Measurements from ENCODE around the gene LTB.

LTB gene

DNA sequence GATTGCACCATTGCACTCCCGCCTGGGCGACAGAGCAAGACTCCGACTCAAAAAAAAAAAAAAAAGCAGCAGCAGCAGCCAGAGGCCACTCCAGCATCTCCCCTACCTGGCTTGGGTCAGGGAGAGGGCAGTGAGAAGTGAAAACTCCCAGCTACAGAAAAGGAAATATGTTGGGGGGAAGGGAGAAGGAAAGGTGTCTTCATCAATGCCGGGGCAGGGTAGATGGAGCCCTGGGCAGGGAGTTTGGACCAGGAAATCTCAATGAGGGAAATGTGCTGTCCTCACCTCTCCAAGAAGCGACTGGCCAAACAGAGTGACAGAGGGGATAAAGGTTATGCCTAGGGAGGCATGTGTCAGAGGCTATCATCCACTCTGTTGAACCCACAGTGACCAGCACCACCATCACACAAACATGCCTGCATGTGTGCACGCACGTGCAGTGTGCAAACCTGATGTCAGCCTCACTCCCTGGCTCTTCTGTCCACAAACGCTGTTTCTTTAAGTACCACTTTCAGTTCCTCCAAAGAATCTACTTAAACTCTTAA, 31.9 kb upstream of the LTB start:
- no peaks in the 10 kb centered on the region for H3K27me3 ChIP-seq (ENCODE audit: insufficient read depth, poor library complexity, severe bottlenecking)
- TF ChIP-seq POLR2AphosphoS5 (IDR thresholded peaks at IDR 0.05; ENCODE audit: low read depth) (no peak), GABPA (IDR thresholded peaks at IDR 0.05; ENCODE audit: low read depth) (no peak), SPI1 (IDR thresholded peaks at IDR 0.05; ENCODE audit: borderline replicate concordance, low read depth) (no peak), REST (IDR thresholded peaks at IDR 0.05; ENCODE audit: insufficient replicate concordance, low read depth) (no peak)
- TF ChIP-seq, protein P1, sequence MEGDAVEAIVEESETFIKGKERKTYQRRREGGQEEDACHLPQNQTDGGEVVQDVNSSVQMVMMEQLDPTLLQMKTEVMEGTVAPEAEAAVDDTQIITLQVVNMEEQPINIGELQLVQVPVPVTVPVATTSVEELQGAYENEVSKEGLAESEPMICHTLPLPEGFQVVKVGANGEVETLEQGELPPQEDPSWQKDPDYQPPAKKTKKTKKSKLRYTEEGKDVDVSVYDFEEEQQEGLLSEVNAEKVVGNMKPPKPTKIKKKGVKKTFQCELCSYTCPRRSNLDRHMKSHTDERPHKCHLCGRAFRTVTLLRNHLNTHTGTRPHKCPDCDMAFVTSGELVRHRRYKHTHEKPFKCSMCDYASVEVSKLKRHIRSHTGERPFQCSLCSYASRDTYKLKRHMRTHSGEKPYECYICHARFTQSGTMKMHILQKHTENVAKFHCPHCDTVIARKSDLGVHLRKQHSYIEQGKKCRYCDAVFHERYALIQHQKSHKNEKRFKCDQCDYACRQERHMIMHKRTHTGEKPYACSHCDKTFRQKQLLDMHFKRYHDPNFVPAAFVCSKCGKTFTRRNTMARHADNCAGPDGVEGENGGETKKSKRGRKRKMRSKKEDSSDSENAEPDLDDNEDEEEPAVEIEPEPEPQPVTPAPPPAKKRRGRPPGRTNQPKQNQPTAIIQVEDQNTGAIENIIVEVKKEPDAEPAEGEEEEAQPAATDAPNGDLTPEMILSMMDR (IDR thresholded peaks at IDR 0.05; ENCODE audit: insufficient read depth, low read length): no peak
- peak overlapping the region; percentile 92 for H3K27ac ChIP-seq (replicated peaks)
- H3K4me3 ChIP-seq (replicated peaks; ENCODE audit: insufficient read depth, low read length): peak overlapping the region; percentile 8; the same call in 1 of the 2 replicates
- DNase-seq (ENCODE audit: low read depth in 1 of 2, low spot score in 1 of 2): peak in 1 of 2 experiments; percentile 75

- peak; percentile 74 to 89 for DNase-seq (ENCODE audit: low read depth in 1 of 2, low spot score in 1 of 2)
- H3K4me3 ChIP-seq (replicated peaks; ENCODE audit: insufficient read depth, low read length): no peak overlapping the region
- no peak for TF ChIP-seq GABPA (IDR thresholded peaks at IDR 0.05; ENCODE audit: low read depth)
- TF ChIP-seq POLR2AphosphoS5 (IDR thresholded peaks at IDR 0.05; ENCODE audit: low read depth): peak; percentile 49; the same call in 1 of the 2 replicates
- peak; percentile 21; the same call in 1 of the 2 replicates for TF ChIP-seq SPI1 (IDR thresholded peaks at IDR 0.05; ENCODE audit: borderline replicate concordance, low read depth)
- TF ChIP-seq, protein P1 (IDR thresholded peaks at IDR 0.05; ENCODE audit: insufficient read depth, low read length): no peak
- no peak for TF ChIP-seq REST (IDR thresholded peaks at IDR 0.05; ENCODE audit: insufficient replicate concordance, low read depth)
- no peaks in the 10 kb centered on the region for H3K27me3 ChIP-seq (ENCODE audit: insufficient read depth, poor library complexity, severe bottlenecking)
- H3K27ac ChIP-seq (replicated peaks): no peak overlapping the region
These were observed 28.7 kb upstream of the LTB start for GRCh38 chr6:31610968-31611367.

DNA sequence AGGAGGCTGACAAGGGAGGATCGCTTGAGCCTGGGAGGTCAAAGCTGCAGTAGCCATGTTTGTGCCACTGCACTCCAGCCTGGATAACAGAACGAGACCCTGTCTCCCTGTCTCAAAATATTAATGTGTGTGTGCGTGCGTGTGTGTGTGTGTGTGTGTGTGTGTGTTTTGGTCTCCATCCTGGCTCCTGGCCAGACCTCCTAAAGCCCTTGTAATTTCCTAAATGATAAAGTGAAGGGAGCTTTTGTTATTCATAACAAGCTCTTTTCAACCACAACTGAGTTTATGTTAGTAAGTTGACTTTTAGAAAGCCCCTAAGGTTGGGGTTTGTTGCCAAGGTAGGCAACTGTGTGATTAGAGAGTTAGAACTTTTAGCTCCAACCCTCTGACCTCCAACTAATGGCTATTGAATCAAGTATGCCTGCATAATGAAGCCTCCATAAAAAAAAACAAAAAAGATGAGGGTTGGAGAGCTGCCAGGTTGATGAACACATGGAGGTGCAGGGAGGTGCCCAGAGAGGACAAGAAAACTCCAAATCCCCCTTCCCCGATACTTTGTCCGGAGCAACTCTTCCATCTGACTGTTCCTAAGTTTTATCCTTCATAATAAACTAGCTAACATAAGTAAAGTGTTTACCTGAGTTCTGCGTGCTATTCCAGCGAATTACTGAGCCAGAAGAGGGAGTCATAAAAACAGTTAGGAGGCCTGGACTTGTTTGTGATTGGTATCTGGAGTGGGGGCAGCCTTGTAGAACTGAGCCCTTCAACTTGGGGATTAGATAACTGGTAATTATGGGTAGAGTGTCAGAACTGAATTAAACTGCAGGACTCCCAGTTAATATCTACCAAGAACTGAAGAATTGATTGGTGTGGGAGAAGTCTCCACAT, 27.5 kb upstream of the LTB start:
- no peak overlapping the region for H3K4me3 ChIP-seq (replicated peaks; ENCODE audit: insufficient read depth, low read length)
- DNase-seq (ENCODE audit: low read depth in 1 of 2, low spot score in 1 of 2): no peak
- no peak overlapping the region for H3K27ac ChIP-seq (replicated peaks)
- TF ChIP-seq POLR2AphosphoS5 (IDR thresholded peaks at IDR 0.05; ENCODE audit: low read depth) (no peak), REST (IDR thresholded peaks at IDR 0.05; ENCODE audit: insufficient replicate concordance, low read depth) (no peak), GABPA (IDR thresholded peaks at IDR 0.05; ENCODE audit: low read depth) (no peak), SPI1 (IDR thresholded peaks at IDR 0.05; ENCODE audit: borderline replicate concordance, low read depth) (no peak)
- TF ChIP-seq, protein P1 (IDR thresholded peaks at IDR 0.05; ENCODE audit: insufficient read depth, low read length): no peak
- no peaks in the 10 kb centered on the region for H3K27me3 ChIP-seq (ENCODE audit: insufficient read depth, poor library complexity, severe bottlenecking)
